K562 (cell line): Measurements from ENCODE around the gene LLGL2. TPM values are rescaled to one million over a fixed set of nuclear protein-coding genes. Genes with fewer than 3 reads are reported as not detected.
A peak's percentile ranks its signal among the peaks of the same experiment; 100 is the strongest.

ENCODE experiments used
- ATAC-seq: fragments of 200-7000 bp; cut with Tn5 transposase; 3 replicates; pipeline ENCODE4 v1.9.1; 2020; ENCODE audit warnings: moderate library complexity
- BruUV-seq: library from RNA; stranded (reverse); fragments of 400-500 nt; replicated peaks from 2 replicates; lab custom pipeline; 2021; lab: Mats Ljungman, UMichigan
- CTCF ChIA-PET: fragments of 300-600 bp; formaldehyde crosslinking; extraction: SDS; loops from one replicate; lab custom pipeline; 2021; ENCODE audit warnings: low intra/inter-chr PET ratio; lab: Yijun Ruan, JAX
- POLR2A ChIA-PET: fragments of 300-600, 350-650 bp; sonication (Branson Sonifier 250); formaldehyde crosslinking; extraction: SDS; loops from one replicate; lab custom pipeline; 2021; ENCODE audit warnings: antibody characterized with exemption, inconsistent platforms; lab: Yijun Ruan, JAX
- DNase-seq, 4 experiments: peaks; one replicate each; pipeline versions ENCODE4 v3.0.0 to v3.0.0-alpha.2; 2011 to 2018; ENCODE audit warnings: low spot score in 3 of 4, mixed read lengths in 3 of 4; ENCODE audit errors: extremely low read depth in 1 of 4
- FAIRE-seq: peaks from 2 replicates; lab custom pipeline; 2011; peaks lifted over from hg19 to GRCh38; lab: Jason Lieb, UNC
- H2AFZ ChIP-seq: 2 replicates; pipeline ENCODE4 v1.6.0; 2011; ENCODE audit warnings: low read depth, low read length, control low read depth, inconsistent platforms
- H3K27ac ChIP-seq: fragments of 200-600 bp; 3 replicates; pipeline ENCODE4 v1.8.0; 2011; ENCODE audit warnings: low read depth, mild to moderate bottlenecking, control low read depth, inconsistent platforms, low read length, moderate library complexity, mixed read lengths; ENCODE audit errors: extremely low read depth
- H3K27me3 ChIP-seq, 2 experiments: fragments of 300-600 bp in 1 of 2; 2 replicates in 1 of 2; 3 replicates in 1 of 2; pipeline versions ENCODE4 v1.6.0 to v1.8.0; 2011; ENCODE audit warnings: inconsistent platforms in 2 of 2, low read length in 2 of 2, mild to moderate bottlenecking in 1 of 2, mixed read lengths in 1 of 2, moderate library complexity in 1 of 2; ENCODE audit not compliant: control insufficient read depth in 2 of 2, insufficient read depth in 2 of 2
- H3K36me3 ChIP-seq: fragments of 300-600 bp; 3 replicates; pipeline ENCODE4 v1.8.0; 2011; ENCODE audit warnings: mild to moderate bottlenecking, low read length, inconsistent platforms; ENCODE audit not compliant: control insufficient read depth, insufficient read depth
- H3K4me1 ChIP-seq, 2 experiments: fragments of 200-600 bp in 1 of 2; replicated peaks in 1 of 2; 2 replicates in 1 of 2; 3 replicates in 1 of 2; pipeline versions ENCODE4 v1.5.1 to v1.8.0; 2011; ENCODE audit warnings: inconsistent platforms in 2 of 2, low read length in 2 of 2, mild to moderate bottlenecking in 1 of 2, mixed read lengths in 1 of 2, moderate library complexity in 1 of 2; ENCODE audit not compliant: control insufficient read depth in 2 of 2, insufficient read depth in 2 of 2
- H3K4me2 ChIP-seq: 2 replicates; pipeline ENCODE4 v1.6.1; 2011; ENCODE audit warnings: low read length, control low read depth, inconsistent platforms, mixed read lengths; ENCODE audit not compliant: insufficient read depth
- H3K4me3 ChIP-seq: fragments of 200-600 bp; sonication (generic), shearing (Covaris generic); 2 replicates; pipeline ENCODE4 v1.5.1; 2016; ENCODE audit warnings: control low read depth, inconsistent platforms
- H3K79me2 ChIP-seq: fragments of 200-600 bp; 3 replicates; pipeline ENCODE4 v1.8.0; 2011; ENCODE audit warnings: low read length, inconsistent platforms; ENCODE audit not compliant: control insufficient read depth, insufficient read depth
- H3K9ac ChIP-seq, 2 experiments: 2 replicates each; pipeline versions ENCODE4 v1.6.0 to v1.6.1; 2011; ENCODE audit warnings: low read depth in 2 of 2, low read length in 2 of 2, control low read depth in 1 of 2, inconsistent platforms in 1 of 2, mild to moderate bottlenecking in 1 of 2, mixed read lengths in 1 of 2; ENCODE audit not compliant: insufficient read depth in 1 of 2
- H3K9me1 ChIP-seq: one replicate; pipeline ENCODE4 v1.6.0; 2011; ENCODE audit warnings: inconsistent platforms, mild to moderate bottlenecking, low read length, moderate library complexity; ENCODE audit not compliant: control insufficient read depth, insufficient read depth
- H3K9me3 ChIP-seq: replicated peaks from 2 replicates; pipeline ENCODE4 v1.5.1; 2011; ENCODE audit warnings: low read depth, low read length, inconsistent platforms; ENCODE audit not compliant: control insufficient read depth, insufficient read depth
- H4K20me1 ChIP-seq: replicated peaks from 2 replicates; pipeline ENCODE4 v1.6.1; 2011; ENCODE audit warnings: low read length, inconsistent platforms, mixed read lengths; ENCODE audit not compliant: control insufficient read depth, insufficient read depth
- C11orf30 ChIP-seq: fragments of 450-650 bp; IDR thresholded peaks from 2 replicates; pipeline ENCODE4 v1.6.1; 2016; ENCODE audit warnings: low read depth, mild to moderate bottlenecking
- ESRRB ChIP-seq: fragments of 250-450 bp; sonication (Bioruptor Pico); IDR thresholded peaks from 2 replicates; pipeline ENCODE4 v1.5.0; 2020; ENCODE audit warnings: mild to moderate bottlenecking, moderate library complexity, borderline replicate concordance
- ETS1 ChIP-seq: conservative IDR thresholded peaks from 2 replicates; pipeline ENCODE4 v1.6.1; 2011; ENCODE audit warnings: low read depth, mild to moderate bottlenecking, low read length; ENCODE audit not compliant: control insufficient read depth
- FOXM1 ChIP-seq, 2 experiments: fragments of 450-650 bp in 1 of 2; sonication (generic) in 1 of 2; formaldehyde crosslinking in 1 of 2; IDR thresholded peaks; 2 replicates each; pipeline versions ENCODE4 v1.6.1 to v1.9.0; 2017 to 2022; ENCODE audit warnings: low read depth in 2 of 2, mild to moderate bottlenecking in 2 of 2, missing genetic modification reagents in 1 of 2, moderate library complexity in 1 of 2
- HMBOX1 ChIP-seq: sonication (generic); IDR thresholded peaks from 2 replicates; pipeline ENCODE4 v1.6.1; 2016
- MEF2A ChIP-seq: IDR thresholded peaks from 2 replicates; pipeline ENCODE4 v1.6.1; 2011; ENCODE audit warnings: low read depth, mild to moderate bottlenecking, low read length, moderate library complexity; ENCODE audit not compliant: control insufficient read depth
- MLLT1 ChIP-seq, 2 experiments: fragments of 450-650 bp; IDR thresholded peaks; 2 replicates each; pipeline ENCODE4 v1.6.1; 2016
- SMARCC2 ChIP-seq: fragments of 450-650 bp; IDR thresholded peaks from 2 replicates; pipeline ENCODE4 v1.6.1; 2017; ENCODE audit warnings: antibody characterized with exemption, moderate library complexity, mild to moderate bottlenecking, low read depth
- SRSF7 ChIP-seq: fragments of 200-400 bp; formaldehyde crosslinking; optimal IDR thresholded peaks from 2 replicates; pipeline ENCODE3; 2017; ENCODE audit warnings: mild to moderate bottlenecking, low read depth, low read length
- TAF15 ChIP-seq: fragments of 200-400 bp; formaldehyde crosslinking; IDR thresholded peaks from 2 replicates; pipeline ENCODE4 v1.6.1; 2017; ENCODE audit warnings: mild to moderate bottlenecking, low read depth, low read length, moderate library complexity
- ZBED1 ChIP-seq: IDR thresholded peaks from 2 replicates; pipeline ENCODE4 v1.6.1; 2014
- ZC3H8 ChIP-seq: fragments of 450-650 bp; IDR thresholded peaks from 2 replicates; pipeline ENCODE4 v1.6.1; 2017
- ZNF707 ChIP-seq: fragments of 250-450 bp; sonication (Bioruptor Pico); conservative IDR thresholded peaks from 2 replicates; pipeline ENCODE4 v1.8.0; 2022; ENCODE audit warnings: inconsistent platforms, mild to moderate bottlenecking, moderate library complexity
- WGBS: fragments of 100-300 bp; shearing (Covaris generic); methylation state at CpG from one replicate; pipeline ENCODE4 v1.1.6; 2016; ENCODE audit warnings: low coverage, mixed read lengths; ENCODE audit not compliant: insufficient coverage; ENCODE audit errors: missing lambda C conversion rate; 5-methylcytosine and 5-hydroxymethylcytosine counted together
- in situ Hi-C: fragments of 300-500 bp; cut with MboI; formaldehyde crosslinking; loops from 4 replicates; pipeline ENCODE4 v1.15.0; 2018; ENCODE audit warnings: inconsistent platforms, mixed read lengths
- intact Hi-C: fragments of 100-400 bp; cut with micrococcal nuclease; formaldehyde crosslinking; loops from 2 replicates; pipeline ENCODE4 v1.14.2; 2022
- polyA plus RNA-seq, 8 experiments: library from polyadenylated mRNA; depleted of rRNA in 4 of 8; stranded (reverse) in 5 of 8; unstranded in 3 of 8; fragments of >200 nt; fragmentation: Nextera tagmentation in 2 of 8; fragmentation: Illumina TruSeq in 1 of 8; extraction: Ambion mirVana in 2 of 8; extraction: Trizol in 1 of 8; gene quantifications; 2 replicates each; pipeline versions ENCODE4 v1.2.1 to v1.2.3, GENCODE V29; 2011 to 2014; ENCODE audit warnings: inconsistent platforms in 1 of 8, missing spikeins in 1 of 8
- total RNA-seq, 7 experiments: library from RNA; depleted of rRNA in 6 of 7; stranded (reverse); fragments of >200 nt in 6 of 7; fragmentation: Illumina TruSeq in 2 of 7; extraction: Trizol in 2 of 7; gene quantifications; 2 replicates each; pipeline versions ENCODE4 v1.2.1 to v1.2.3, GENCODE V29; 2011 to 2021; ENCODE audit warnings: low replicate concordance in 1 of 7
- TF ChIP-seq, protein P1 (sequence below): fragments of 450-650 bp; IDR thresholded peaks from 2 replicates; pipeline ENCODE4 v1.6.1; 2016; ENCODE audit warnings: antibody characterized with exemption

The LLGL2 gene
- total and polyA plus RNA-seq, 9 of the 15 experiments (the other 6 are each of a cell fraction or from before 2014, with no cell fraction given), result 0.32 to 24.4 (median 10.2) TPM

DNA sequence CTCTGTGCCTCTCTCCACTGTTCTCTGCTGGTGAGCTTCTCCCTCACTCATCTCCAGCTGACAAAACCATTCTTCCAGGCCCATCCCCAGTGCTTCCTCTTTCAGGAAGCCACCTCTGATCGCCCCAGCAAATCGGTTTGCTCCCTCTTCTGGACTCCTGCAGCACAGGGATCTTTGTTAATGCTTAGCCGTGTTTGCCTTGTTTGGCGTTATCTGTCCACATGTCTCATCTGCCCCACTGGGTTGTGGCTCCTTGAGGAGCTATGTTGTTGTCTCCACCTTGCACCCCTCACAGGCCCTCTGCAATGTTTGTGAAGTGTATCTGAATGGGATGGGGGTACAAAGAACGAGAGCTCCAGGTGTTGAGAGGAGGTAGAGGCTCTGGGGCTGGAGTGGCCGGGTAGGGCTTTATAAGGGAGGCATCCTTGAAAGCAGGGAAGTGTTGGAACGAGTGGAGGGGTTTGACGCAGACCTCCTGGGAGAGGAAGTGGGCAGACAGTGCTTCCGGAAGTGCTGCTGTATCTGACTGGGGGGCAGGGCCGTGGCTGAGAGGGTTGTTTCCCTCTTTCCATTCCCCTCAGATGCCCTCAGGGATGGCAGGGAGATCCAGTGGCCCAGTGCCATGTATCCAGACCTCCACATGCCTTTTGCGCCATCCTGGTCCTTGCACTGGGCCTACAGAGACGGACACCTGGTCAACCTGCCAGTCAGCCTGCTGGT, 38.0 kb upstream of the LLGL2 start (continued):
- TF ChIP-seq MLLT1 (IDR thresholded peaks at IDR 0.05) (no peak), ZNF707 (CRISPR knock-in tag) (no peak), FOXM1 (IDR thresholded peaks at IDR 0.05; ENCODE audit: low read depth) (no peak), FOXM1 (CRISPR knock-in tag; IDR thresholded peaks at IDR 0.05; ENCODE audit: low read depth) (no peak)

GRCh38 chr17:75488693-75489510, 36.6 kb upstream of the LLGL2 start:
- intact Hi-C loops, result no loop called here
- no peak for ATAC-seq
- TF ChIP-seq MEF2A (no peak), C11orf30 (no peak), SMARCC2 (no peak), SRSF7 (no peak), ZC3H8 (no peak), TAF15 (no peak), HMBOX1 (no peak), ZBED1 (no peak), ESRRB (no peak), ETS1 (no peak)
- TF ChIP-seq, protein P1, sequence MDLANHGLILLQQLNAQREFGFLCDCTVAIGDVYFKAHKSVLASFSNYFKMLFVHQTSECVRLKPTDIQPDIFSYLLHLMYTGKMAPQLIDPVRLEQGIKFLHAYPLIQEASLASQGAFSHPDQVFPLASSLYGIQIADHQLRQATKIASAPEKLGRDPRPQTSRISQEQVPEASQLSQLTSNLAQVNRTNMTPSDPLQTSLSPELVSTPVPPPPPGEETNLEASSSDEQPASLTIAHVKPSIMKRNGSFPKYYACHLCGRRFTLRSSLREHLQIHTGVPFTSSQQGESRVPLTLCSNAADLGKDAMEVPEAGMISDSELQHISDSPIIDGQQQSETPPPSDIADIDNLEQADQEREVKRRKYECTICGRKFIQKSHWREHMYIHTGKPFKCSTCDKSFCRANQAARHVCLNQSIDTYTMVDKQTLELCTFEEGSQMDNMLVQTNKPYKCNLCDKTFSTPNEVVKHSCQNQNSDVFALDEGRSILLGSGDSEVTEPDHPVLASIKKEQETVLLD, result no peak

More at GRCh38 chr17:75488693-75489510, 36.6 kb upstream of the LLGL2 start:
- peaks cover 11 to 36% of the 10 kb centered on the region in 2 experiments; a peak in 4 of 5 replicates for H3K4me1 ChIP-seq
- in situ Hi-C loops, result no loop called here
- 0 out of 3 replicates have a peak, but pooled peaks cover 2% of the 10 kb centered on the region for H3K79me2 ChIP-seq
- WGBS, result 77% methylated on average over 20 of the region's 24 CpGs
- no peak overlapping the region for H3K27ac ChIP-seq
- peaks cover 18% of the 10 kb centered on the region; the same call in 1 of the 3 replicates for H3K36me3 ChIP-seq
- H3K9me1 ChIP-seq, result no peaks in the 10 kb centered on the region
- no TSS peak for BruUV-seq
- no peak overlapping the region for H3K4me3 ChIP-seq
- peaks cover 10% of the 10 kb centered on the region; the same call in 1 of the 2 replicates for H4K20me1 ChIP-seq
- no peaks in the 10 kb centered on the region for H3K27me3 ChIP-seq
- POLR2A ChIA-PET, result no interaction called here
- H3K9ac ChIP-seq, result peak overlapping the region in 1 of 2 experiments; percentile 43; a peak in 2 of 4 replicates
- no peaks in the 10 kb centered on the region for H3K9me3 ChIP-seq
- CTCF ChIA-PET, result no interaction called here
- H2AFZ ChIP-seq, result no peak overlapping the region
- DNase-seq, result no peak
- no peak for FAIRE-seq
- H3K4me2 ChIP-seq, result no peak overlapping the region
